Natural killer cell (primary cell): ENCODE data around the gene SBNO1. TPM values are rescaled to one million over a fixed set of nuclear protein-coding genes. Genes with fewer than 3 reads are reported as not detected.

Source experiments
- ATAC-seq, 3 donors: fragments of 150-1000 bp in 2 of 3; fragments of 200-7000 bp in 1 of 3; cut with Tn5 transposase; 1 replicate in 1 of 3; 2 replicates in 2 of 3; pipeline ENCODE4 v1.10.0; 2021; ENCODE audit warnings: mild to moderate bottlenecking in 2 of 3, moderate library complexity in 2 of 3
- DNase-seq, 2 donors: peaks; one replicate each; pipeline versions ENCODE4 v3.0.0 to v3.0.0-alpha.2; 2013 to 2021; ENCODE audit warnings: mixed read lengths in 1 of 2
- H3K27ac ChIP-seq: one replicate; pipeline ENCODE4 v1.5.1; 2013; ENCODE audit warnings: mild to moderate bottlenecking, low read length
- H3K27me3 ChIP-seq: one replicate; pipeline ENCODE4 v1.6.1; 2013; ENCODE audit warnings: low read length; ENCODE audit not compliant: control insufficient read depth, insufficient read depth
- H3K36me3 ChIP-seq: one replicate; pipeline ENCODE4 v1.6.1; 2013; ENCODE audit warnings: low read length; ENCODE audit not compliant: control insufficient read depth, insufficient read depth
- H3K4me1 ChIP-seq: one replicate; pipeline ENCODE4 v1.6.1; 2013; ENCODE audit warnings: low read length; ENCODE audit not compliant: control insufficient read depth, insufficient read depth
- H3K4me3 ChIP-seq: one replicate; pipeline ENCODE4 v1.5.1; 2013; ENCODE audit warnings: low read length
- H3K9me3 ChIP-seq: one replicate; pipeline ENCODE4 v1.6.1; 2013; ENCODE audit warnings: low read length; ENCODE audit not compliant: control insufficient read depth, insufficient read depth
- H3K27ac Mint-ChIP-seq, 2 donors: one replicate each; pipeline ENCODE4 v1.8.0; 2022; ENCODE audit warnings: mild to moderate bottlenecking in 2 of 2, mixed read lengths in 2 of 2, moderate library complexity in 1 of 2
- H3K27me3 Mint-ChIP-seq, 2 donors: one replicate each; pipeline ENCODE4 v1.8.0; 2022; ENCODE audit warnings: low read depth in 2 of 2, mixed read lengths in 2 of 2
- H3K36me3 Mint-ChIP-seq: one replicate; pipeline ENCODE4 v1.8.0; 2022; ENCODE audit warnings: mixed read lengths
- H3K4me1 Mint-ChIP-seq, 2 donors: one replicate each; pipeline ENCODE4 v1.8.0; 2022; ENCODE audit warnings: mixed read lengths in 2 of 2
- H3K4me3 Mint-ChIP-seq: one replicate; pipeline ENCODE4 v1.8.0; 2022; ENCODE audit warnings: mild to moderate bottlenecking, moderate library complexity, mixed read lengths
- H3K9me3 Mint-ChIP-seq, 2 donors: one replicate each; pipeline ENCODE4 v1.8.0; 2022; ENCODE audit warnings: mixed read lengths in 2 of 2
- CTCF ChIP-seq: fragments of 200-600 bp; IDR thresholded peaks from one replicate; pipeline ENCODE4 v1.8.0; 2022; ENCODE audit warnings: antibody characterized with exemption
- WGBS: methylation state at CpG from one replicate; pipeline ENCODE4 v1.1.7; 2013; ENCODE audit warnings: missing lambda C conversion rate; ENCODE audit not compliant: insufficient coverage; 5-methylcytosine and 5-hydroxymethylcytosine counted together
- intact Hi-C: fragments of 100-400 bp; cut with micrococcal nuclease; formaldehyde crosslinking; loops from one replicate; pipeline ENCODE4 v1.14.2; 2022
- total RNA-seq, 4 donors: library from RNA; stranded (reverse); fragments of 120-200 nt in 1 of 4; gene quantifications; one replicate each; pipeline versions ENCODE4 v1.2.3 to v1.2.4, GENCODE V29; 2013 to 2022

The SBNO1 gene
- total RNA-seq, 3 donors from 2014 or later (not counting 1 experiment from before 2014, with no cell fraction given), result 30.7 to 40.3 (median 34.3) TPM

- intact Hi-C loops, result loop anchor here (5.0 kb wide), 1 partner anchor 313 kb away; the partner anchor contains the start of gene TMED2
- H3K4me1 ChIP-seq, result peaks cover 35% of the 10 kb centered on the region
- no peaks in the 10 kb centered on the region for H3K27me3 ChIP-seq
- Mint-ChIP-seq H3K36me3 (no peaks in the 10 kb centered on the region), H3K27ac (peak overlapping the region in 1 of 2 donors; percentile 71), H3K27me3 (no peaks in the 10 kb centered on the region), H3K4me1 (peaks cover 5 to 36% of the 10 kb centered on the region in 2 donors), H3K9me3 (no peaks in the 10 kb centered on the region), H3K4me3 (peak overlapping the region; percentile 78)
- H3K4me3 ChIP-seq, result peak overlapping the region; percentile 36
- DNase-seq, result peak; percentile 32 to 61
- 12% methylated on average over 32 of the region's 32 CpGs for WGBS
- peak; percentile 28 to 40 (median 39) for ATAC-seq
- no peak overlapping the region for H3K27ac ChIP-seq
- H3K9me3 ChIP-seq, result no peaks in the 10 kb centered on the region
- no peaks in the 10 kb centered on the region for H3K36me3 ChIP-seq
- no peak for TF ChIP-seq CTCF
These were observed 95.2 kb downstream of the SBNO1 start for GRCh38 chr12:123269395-123269892.

DNA sequence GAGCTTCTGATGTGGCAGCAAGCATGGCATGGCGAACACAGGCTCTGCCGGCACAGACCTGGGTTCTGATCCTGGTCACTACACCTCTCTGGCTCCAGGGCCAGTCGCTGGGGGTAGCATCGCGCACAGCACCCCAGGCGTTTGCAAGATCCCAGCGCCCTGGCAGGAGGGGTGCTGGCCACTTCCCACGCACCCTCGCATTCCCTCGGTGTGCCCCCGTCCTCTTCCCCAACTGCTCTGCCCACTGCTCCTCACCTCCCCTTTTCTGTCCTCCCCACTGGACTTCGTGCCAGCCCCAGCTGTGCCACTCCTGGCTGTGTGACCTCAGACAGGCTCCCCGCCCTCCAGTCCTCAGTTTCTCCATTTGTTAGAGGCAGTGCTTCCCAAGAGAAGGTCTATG lies 95.8 kb downstream of the SBNO1 start:
- no peak for TF ChIP-seq CTCF
- Histone ChIP-seq H3K4me3 (no peak overlapping the region), H3K4me1 (peaks cover 35% of the 10 kb centered on the region), H3K36me3 (no peaks in the 10 kb centered on the region), H3K27ac (no peak overlapping the region), H3K9me3 (no peaks in the 10 kb centered on the region), H3K27me3 (no peaks in the 10 kb centered on the region)
- DNase-seq (no peak), ATAC-seq (no peak)
- H3K4me1 Mint-ChIP-seq, result peaks cover 5 to 36% of the 10 kb centered on the region in 2 donors
- intact Hi-C loops, result loop anchor here (5.0 kb wide), 1 partner anchor 313 kb away; the partner anchor contains the start of gene TMED2
- H3K27ac Mint-ChIP-seq, result peak overlapping the region in 1 of 2 donors; percentile 71
- peak overlapping the region; percentile 65 for H3K4me3 Mint-ChIP-seq
- no peaks in the 10 kb centered on the region for H3K27me3 Mint-ChIP-seq
- no peaks in the 10 kb centered on the region for H3K36me3 Mint-ChIP-seq
- H3K9me3 Mint-ChIP-seq, result no peaks in the 10 kb centered on the region
- WGBS, result 54% methylated on average over 13 of the region's 13 CpGs

GRCh38 chr12:123267991-123268843 lies 96.4 kb downstream of the SBNO1 start:
- no peaks in the 10 kb centered on the region for H3K36me3 ChIP-seq
- Mint-ChIP-seq H3K27me3 (no peaks in the 10 kb centered on the region), H3K4me1 (peaks cover 5 to 36% of the 10 kb centered on the region in 2 donors), H3K36me3 (no peaks in the 10 kb centered on the region), H3K27ac (peak overlapping the region in 1 of 2 donors; percentile 59), H3K4me3 (peak overlapping the region; percentile 40), H3K9me3 (no peaks in the 10 kb centered on the region)
- H3K4me1 ChIP-seq, result peaks cover 35% of the 10 kb centered on the region
- peak in 1 of 3 donors; percentile 12 for ATAC-seq
- no peaks in the 10 kb centered on the region for H3K27me3 ChIP-seq
- no peaks in the 10 kb centered on the region for H3K9me3 ChIP-seq
- 30% methylated on average over 35 of the region's 36 CpGs for WGBS
- TF ChIP-seq CTCF, result no peak
- no peak overlapping the region for H3K4me3 ChIP-seq
- intact Hi-C loops, result loop anchor here (5.0 kb wide), 1 partner anchor 314 kb away; the partner anchor contains the start of gene TMED2
- DNase-seq, result no peak
- no peak overlapping the region for H3K27ac ChIP-seq
